H1 (cell line): Measurements from ENCODE around the gene KRTAP10-3. TPM values are rescaled to one million over a fixed set of nuclear protein-coding genes. Genes with fewer than 3 reads are reported as not detected.

Experiments used
- CTCF ChIA-PET: fragments of 300-600 bp; sonication (Branson Sonifier 250); formaldehyde crosslinking; loops from one replicate; lab custom pipeline; 2021; ENCODE audit not compliant: partially characterized antibody; lab: Charles Lee
- POLR2A ChIA-PET: fragments of 300-600 bp; sonication (Branson Sonifier 250); formaldehyde crosslinking; loops from one replicate; lab custom pipeline; 2021; ENCODE audit warnings: inconsistent platforms; ENCODE audit not compliant: partially characterized antibody; lab: Charles Lee
- DNase-seq, 2 experiments: peaks; one replicate each; pipeline versions ENCODE4 v3.0.0 to v3.0.0-alpha.2; 2010 to 2022; ENCODE audit warnings: low spot score in 2 of 2, low read depth in 1 of 2, mixed read lengths in 1 of 2
- FAIRE-seq: peaks from 2 replicates; lab custom pipeline; 2011; peaks lifted over from hg19 to GRCh38; lab: Jason Lieb, UNC
- H2AFZ ChIP-seq: 2 replicates; pipeline ENCODE4 v1.8.1; 2012; ENCODE audit warnings: low read length, inconsistent platforms
- H2AK5ac ChIP-seq: 2 replicates; pipeline ENCODE4 v1.6.1; 2013; ENCODE audit warnings: low read depth, low read length
- H2BK120ac ChIP-seq: replicated peaks from 2 replicates; pipeline ENCODE3; 2013; ENCODE audit warnings: low read depth, low read length, inconsistent platforms
- H2BK12ac ChIP-seq: 2 replicates; pipeline ENCODE4 v1.6.1; 2013; ENCODE audit warnings: low read depth, low read length
- H2BK15ac ChIP-seq: 2 replicates; pipeline ENCODE4 v1.6.1; 2013; ENCODE audit warnings: low read length
- H2BK20ac ChIP-seq: 2 replicates; pipeline ENCODE4 v1.6.1; 2013; ENCODE audit warnings: low read length
- H2BK5ac ChIP-seq: 2 replicates; pipeline ENCODE4 v1.6.1; 2013; ENCODE audit warnings: low read depth, low read length
- H3K14ac ChIP-seq: 2 replicates; pipeline ENCODE4 v1.6.1; 2013; ENCODE audit warnings: inconsistent platforms; ENCODE audit not compliant: insufficient read length
- H3K18ac ChIP-seq: 2 replicates; pipeline ENCODE4 v1.6.1; 2013; ENCODE audit warnings: low read length; ENCODE audit errors: extremely low read depth
- H3K23ac ChIP-seq: 2 replicates; pipeline ENCODE4 v1.6.1; 2013; ENCODE audit warnings: inconsistent platforms; ENCODE audit not compliant: insufficient read length
- H3K23me2 ChIP-seq: 2 replicates; pipeline ENCODE4 v1.6.1; 2013; ENCODE audit warnings: low read depth, low read length
- H3K27ac ChIP-seq: 2 replicates; pipeline ENCODE4 v1.6.1; 2011; ENCODE audit warnings: low read depth, low read length, inconsistent platforms
- H3K27me3 ChIP-seq, 4 experiments: replicated peaks in 1 of 4; 1 replicate in 1 of 4; 2 replicates in 3 of 4; pipeline versions ENCODE4 v1.6.1 to v1.8.1; 2011 to 2013; ENCODE audit warnings: low read length in 3 of 4, mild to moderate bottlenecking in 3 of 4, inconsistent platforms in 2 of 4, mixed read lengths in 2 of 4, moderate library complexity in 1 of 4; ENCODE audit not compliant: control insufficient read depth in 3 of 4, insufficient read depth in 3 of 4; ENCODE audit errors: extremely low read depth in 1 of 4
- H3K36me3 ChIP-seq, 4 experiments: 2 replicates each; pipeline versions ENCODE4 v1.6.1 to v1.8.1; 2011 to 2013; ENCODE audit warnings: mild to moderate bottlenecking in 4 of 4, low read length in 3 of 4, moderate library complexity in 2 of 4, control low read depth in 1 of 4, inconsistent platforms in 1 of 4; ENCODE audit not compliant: insufficient read depth in 4 of 4, control insufficient read depth in 2 of 4
- H3K4ac ChIP-seq: replicated peaks from 2 replicates; pipeline ENCODE3; 2013; ENCODE audit warnings: low read length, low read depth, mixed read lengths, inconsistent platforms; ENCODE audit not compliant: insufficient read length
- H3K4me1 ChIP-seq, 4 experiments: replicated peaks in 1 of 4; 1 replicate in 1 of 4; 2 replicates in 3 of 4; pipeline versions ENCODE4 v1.6.1 to v1.8.1; 2011 to 2013; ENCODE audit warnings: low read length in 3 of 4, inconsistent platforms in 2 of 4, mixed read lengths in 1 of 4; ENCODE audit not compliant: insufficient read depth in 4 of 4, control insufficient read depth in 3 of 4
- H3K4me2 ChIP-seq, 2 experiments: 2 replicates each; pipeline versions ENCODE4 v1.6.1 to v1.8.1; 2011 to 2013; ENCODE audit warnings: low read depth in 2 of 2, low read length in 2 of 2, control low read depth in 1 of 2, inconsistent platforms in 1 of 2, mild to moderate bottlenecking in 1 of 2; ENCODE audit not compliant: insufficient read depth in 1 of 2
- H3K4me3 ChIP-seq, 4 experiments: fragments of 200-600, 300-600 bp in 1 of 4; sonication (generic), shearing (Covaris generic), sonication (Bioruptor Twin) in 1 of 4; 2 replicates each; pipeline versions ENCODE4 v1.5.1 to v1.8.1; 2011 to 2016; ENCODE audit warnings: low read length in 4 of 4, low read depth in 3 of 4, control low read depth in 2 of 4, inconsistent platforms in 2 of 4, mild to moderate bottlenecking in 2 of 4, mixed read lengths in 1 of 4, moderate library complexity in 1 of 4; ENCODE audit not compliant: insufficient read depth in 2 of 4; ENCODE audit errors: extremely low read depth in 1 of 4
- H3K56ac ChIP-seq: replicated peaks from 2 replicates; pipeline ENCODE3; 2013; ENCODE audit warnings: low read depth, mild to moderate bottlenecking, mixed read lengths, low read length, inconsistent platforms; ENCODE audit not compliant: insufficient read length
- H3K79me1 ChIP-seq: 2 replicates; pipeline ENCODE4 v1.6.1; 2013; ENCODE audit warnings: low read depth, low read length, control low read depth
- H3K79me2 ChIP-seq, 2 experiments: 2 replicates each; pipeline versions ENCODE4 v1.6.1 to v1.8.1; 2012 to 2013; ENCODE audit warnings: low read length in 2 of 2, mild to moderate bottlenecking in 2 of 2, inconsistent platforms in 1 of 2; ENCODE audit not compliant: insufficient read depth in 2 of 2, control insufficient read depth in 1 of 2
- H3K9ac ChIP-seq, 4 experiments: replicated peaks in 1 of 4; 1 replicate in 1 of 4; 2 replicates in 3 of 4; pipeline versions ENCODE4 v1.6.1 to v1.8.1; 2011 to 2013; ENCODE audit warnings: low read depth in 3 of 4, low read length in 3 of 4, control low read depth in 2 of 4, mild to moderate bottlenecking in 2 of 4, moderate library complexity in 2 of 4, inconsistent platforms in 1 of 4; ENCODE audit errors: extremely low read depth in 1 of 4
- H3K9me3 ChIP-seq, 2 experiments: 2 replicates each; pipeline versions ENCODE4 v1.6.1 to v1.8.1; 2012 to 2013; ENCODE audit warnings: mild to moderate bottlenecking in 2 of 2, moderate library complexity in 2 of 2, control low read depth in 1 of 2, inconsistent platforms in 1 of 2, low read depth in 1 of 2, low read length in 1 of 2, mixed read lengths in 1 of 2; ENCODE audit not compliant: insufficient read depth in 2 of 2
- H4K20me1 ChIP-seq, 2 experiments: replicated peaks in 1 of 2; 2 replicates each; pipeline versions ENCODE3 to v1.8.1; 2011 to 2013; ENCODE audit warnings: inconsistent platforms in 2 of 2, low read length in 2 of 2, mild to moderate bottlenecking in 1 of 2; ENCODE audit not compliant: insufficient read depth in 2 of 2, control insufficient read depth in 1 of 2
- H4K5ac ChIP-seq: 2 replicates; pipeline ENCODE4 v1.6.1; 2013; ENCODE audit warnings: low read length, low read depth, mixed read lengths, inconsistent platforms; ENCODE audit not compliant: insufficient read length
- H4K8ac ChIP-seq: 2 replicates; pipeline ENCODE4 v1.8.0; 2013; ENCODE audit warnings: mild to moderate bottlenecking, moderate library complexity, low read length, inconsistent platforms; ENCODE audit not compliant: insufficient read depth; ENCODE audit errors: extremely low read depth
- H4K91ac ChIP-seq: replicated peaks from 2 replicates; pipeline ENCODE3; 2013; ENCODE audit warnings: low read length, mixed read lengths, inconsistent platforms; ENCODE audit not compliant: insufficient read length
- MAX ChIP-seq: IDR thresholded peaks from 2 replicates; pipeline ENCODE4 v1.6.1; 2012; ENCODE audit warnings: inconsistent platforms
- RBBP5 ChIP-seq: IDR thresholded peaks from 2 replicates; pipeline ENCODE4 v1.7.1; 2012; ENCODE audit warnings: low read depth, mild to moderate bottlenecking, inconsistent platforms, low read length, moderate library complexity, borderline replicate concordance
- WGBS, 2 experiments: shearing (Covaris generic) in 1 of 2; methylation state at CpG; one replicate each; pipeline versions ENCODE4 v1.1.6 to v1.1.7; 2013 to 2015; ENCODE audit warnings: low lambda C conversion rate in 2 of 2, mixed read lengths in 2 of 2, inconsistent platforms in 1 of 2, low coverage in 1 of 2, missing lambda C conversion rate in 1 of 2; ENCODE audit not compliant: insufficient replicate concordance in 2 of 2, insufficient coverage in 1 of 2, insufficient read length in 1 of 2; ENCODE audit errors: extremely low coverage in 1 of 2, missing lambda C conversion rate in 1 of 2; 5-methylcytosine and 5-hydroxymethylcytosine counted together
- polyA plus RNA-seq, 7 experiments: library from polyadenylated mRNA; depleted of rRNA in 3 of 7; stranded (reverse) in 5 of 7; unstranded in 2 of 7; fragments of >200 nt in 5 of 7; fragments of 200-250 nt in 2 of 7; gene quantifications; 1 replicate in 5 of 7; 2 replicates in 1 of 7; 4 replicates in 1 of 7; pipeline versions ENCODE4 v1.2.1 to v1.2.3, GENCODE V29; 2011 to 2013; ENCODE audit warnings: missing spikeins in 2 of 7, mixed read lengths in 2 of 7
- total RNA-seq: library from RNA; stranded (reverse); fragmentation: NEBNext Ultra II Directional; extraction: Animal tissue kit (Norgen Biotek cat#: 25700); gene quantifications from 2 replicates; pipeline ENCODE4 v1.2.1, GENCODE V29; 2021

KRTAP10-3 gene
- total and polyA plus RNA-seq, 2 of the 8 experiments (the other 6 are each of a cell fraction or from before 2014, with no cell fraction given) = not detected

GRCh38 chr21:44564886-44565598, 6.4 kb upstream of the KRTAP10-3 start:
- H2BK15ac ChIP-seq = no peak overlapping the region
- H3K23me2 ChIP-seq = no peaks in the 10 kb centered on the region
- no peaks in the 10 kb centered on the region for H3K27me3 ChIP-seq
- H3K4me3 ChIP-seq = no peak overlapping the region
- no peak overlapping the region for H2BK20ac ChIP-seq
- POLR2A ChIA-PET = no interaction called here
- 41% methylated on average over 1 of the region's 1 CpG; no CpG with 5 or more reads in 1 of the 2 experiments for WGBS, 2 experiments
- no peak overlapping the region for H2BK5ac ChIP-seq
- H4K20me1 ChIP-seq = no peaks in the 10 kb centered on the region
- no peak overlapping the region for H3K4me2 ChIP-seq
- H4K8ac ChIP-seq = no peak overlapping the region
- H2AFZ ChIP-seq = no peak overlapping the region
- H2BK12ac ChIP-seq = no peak overlapping the region
- no peak overlapping the region for H3K4ac ChIP-seq
- H3K79me1 ChIP-seq = no peaks in the 10 kb centered on the region
- FAIRE-seq = no peak
- no peaks in the 10 kb centered on the region for H3K36me3 ChIP-seq
- H4K5ac ChIP-seq = no peak overlapping the region
- no peak overlapping the region for H3K23ac ChIP-seq
- H3K4me1 ChIP-seq = peaks cover 0 to 3% (median 0%) of the 10 kb centered on the region in 4 experiments; a peak in 1 of 7 replicates
- H3K9me3 ChIP-seq = no peaks in the 10 kb centered on the region
- no peak overlapping the region for H3K9ac ChIP-seq
- H4K91ac ChIP-seq = no peak overlapping the region
- TF ChIP-seq MAX = no peak
- TF ChIP-seq RBBP5 = no peak
- TF ChIP-seq, all 59 proteins: peak for 0
- no peak overlapping the region for H3K27ac ChIP-seq
- H3K14ac ChIP-seq = no peak overlapping the region
- H3K79me2 ChIP-seq = no peaks in the 10 kb centered on the region
- H2AK5ac ChIP-seq = no peak overlapping the region
- no peak overlapping the region for H2BK120ac ChIP-seq
- no peak overlapping the region for H3K56ac ChIP-seq
- no peak for DNase-seq
- H3K18ac ChIP-seq = no peak overlapping the region
- CTCF ChIA-PET = no interaction called here
